K562 (cell line): ENCODE measurements around the gene KAT7. TPM values are rescaled to one million over a fixed set of nuclear protein-coding genes. Genes with fewer than 3 reads are reported as not detected.

Experiments used
- ATAC-seq: fragments of 200-7000 bp; cut with Tn5 transposase; 3 replicates; pipeline ENCODE4 v1.9.1; 2020; ENCODE audit warnings: moderate library complexity
- BruUV-seq: library from RNA; stranded (reverse); fragments of 400-500 nt; replicated peaks from 2 replicates; lab custom pipeline; 2021; lab: Mats Ljungman, UMichigan
- CTCF ChIA-PET: fragments of 300-600 bp; formaldehyde crosslinking; extraction: SDS; loops from one replicate; lab custom pipeline; 2021; ENCODE audit warnings: low intra/inter-chr PET ratio; lab: Yijun Ruan, JAX
- POLR2A ChIA-PET: fragments of 300-600, 350-650 bp; sonication (Branson Sonifier 250); formaldehyde crosslinking; extraction: SDS; loops from one replicate; lab custom pipeline; 2021; ENCODE audit warnings: antibody characterized with exemption, inconsistent platforms; lab: Yijun Ruan, JAX
- DNase-seq, 4 experiments: peaks; one replicate each; pipeline versions ENCODE4 v3.0.0 to v3.0.0-alpha.2; 2011 to 2018; ENCODE audit warnings: low spot score in 3 of 4, mixed read lengths in 3 of 4; ENCODE audit errors: extremely low read depth in 1 of 4
- FAIRE-seq: peaks from 2 replicates; lab custom pipeline; 2011; peaks lifted over from hg19 to GRCh38; lab: Jason Lieb, UNC
- H2AFZ ChIP-seq: 2 replicates; pipeline ENCODE4 v1.6.0; 2011; ENCODE audit warnings: low read depth, low read length, control low read depth, inconsistent platforms
- H3K27ac ChIP-seq: fragments of 200-600 bp; 3 replicates; pipeline ENCODE4 v1.8.0; 2011; ENCODE audit warnings: low read depth, mild to moderate bottlenecking, control low read depth, inconsistent platforms, low read length, moderate library complexity, mixed read lengths; ENCODE audit errors: extremely low read depth
- H3K27me3 ChIP-seq, 2 experiments: fragments of 300-600 bp in 1 of 2; 2 replicates in 1 of 2; 3 replicates in 1 of 2; pipeline versions ENCODE4 v1.6.0 to v1.8.0; 2011; ENCODE audit warnings: inconsistent platforms in 2 of 2, low read length in 2 of 2, mild to moderate bottlenecking in 1 of 2, mixed read lengths in 1 of 2, moderate library complexity in 1 of 2; ENCODE audit not compliant: control insufficient read depth in 2 of 2, insufficient read depth in 2 of 2
- H3K36me3 ChIP-seq: fragments of 300-600 bp; 3 replicates; pipeline ENCODE4 v1.8.0; 2011; ENCODE audit warnings: mild to moderate bottlenecking, low read length, inconsistent platforms; ENCODE audit not compliant: control insufficient read depth, insufficient read depth
- H3K4me1 ChIP-seq, 2 experiments: fragments of 200-600 bp in 1 of 2; replicated peaks in 1 of 2; 2 replicates in 1 of 2; 3 replicates in 1 of 2; pipeline versions ENCODE4 v1.5.1 to v1.8.0; 2011; ENCODE audit warnings: inconsistent platforms in 2 of 2, low read length in 2 of 2, mild to moderate bottlenecking in 1 of 2, mixed read lengths in 1 of 2, moderate library complexity in 1 of 2; ENCODE audit not compliant: control insufficient read depth in 2 of 2, insufficient read depth in 2 of 2
- H3K4me2 ChIP-seq: 2 replicates; pipeline ENCODE4 v1.6.1; 2011; ENCODE audit warnings: low read length, control low read depth, inconsistent platforms, mixed read lengths; ENCODE audit not compliant: insufficient read depth
- H3K4me3 ChIP-seq: fragments of 200-600 bp; sonication (generic), shearing (Covaris generic); 2 replicates; pipeline ENCODE4 v1.5.1; 2016; ENCODE audit warnings: control low read depth, inconsistent platforms
- H3K79me2 ChIP-seq: fragments of 200-600 bp; 3 replicates; pipeline ENCODE4 v1.8.0; 2011; ENCODE audit warnings: low read length, inconsistent platforms; ENCODE audit not compliant: control insufficient read depth, insufficient read depth
- H3K9ac ChIP-seq, 2 experiments: 2 replicates each; pipeline versions ENCODE4 v1.6.0 to v1.6.1; 2011; ENCODE audit warnings: low read depth in 2 of 2, low read length in 2 of 2, control low read depth in 1 of 2, inconsistent platforms in 1 of 2, mild to moderate bottlenecking in 1 of 2, mixed read lengths in 1 of 2; ENCODE audit not compliant: insufficient read depth in 1 of 2
- H3K9me1 ChIP-seq: one replicate; pipeline ENCODE4 v1.6.0; 2011; ENCODE audit warnings: inconsistent platforms, mild to moderate bottlenecking, low read length, moderate library complexity; ENCODE audit not compliant: control insufficient read depth, insufficient read depth
- H3K9me3 ChIP-seq: replicated peaks from 2 replicates; pipeline ENCODE4 v1.5.1; 2011; ENCODE audit warnings: low read depth, low read length, inconsistent platforms; ENCODE audit not compliant: control insufficient read depth, insufficient read depth
- H4K20me1 ChIP-seq: replicated peaks from 2 replicates; pipeline ENCODE4 v1.6.1; 2011; ENCODE audit warnings: low read length, inconsistent platforms, mixed read lengths; ENCODE audit not compliant: control insufficient read depth, insufficient read depth
- CCNT2 ChIP-seq: IDR thresholded peaks from 2 replicates; pipeline ENCODE4 v1.6.1; 2011; ENCODE audit warnings: borderline replicate concordance, low read depth, mild to moderate bottlenecking, moderate library complexity, mixed read lengths, low read length; ENCODE audit not compliant: insufficient read length; ENCODE audit errors: extremely low read depth
- EP400 ChIP-seq: fragments of 450-650 bp; IDR thresholded peaks from 2 replicates; pipeline ENCODE4 v1.6.1; 2017; ENCODE audit warnings: antibody characterized with exemption, mild to moderate bottlenecking, moderate library complexity
- GABPB2 ChIP-seq: fragments of 250-450 bp; sonication (Bioruptor Pico); conservative IDR thresholded peaks from 2 replicates; pipeline ENCODE4 v1.5.1; 2021; ENCODE audit warnings: mild to moderate bottlenecking
- HDAC1 ChIP-seq, 2 experiments: fragments of 450-650 bp; IDR thresholded peaks; 2 replicates each; pipeline ENCODE4 v1.6.1; 2016 to 2017; ENCODE audit warnings: inconsistent platforms in 1 of 2, mild to moderate bottlenecking in 1 of 2, moderate library complexity in 1 of 2
- HDAC8 ChIP-seq: fragments of 450-650 bp; IDR thresholded peaks from 2 replicates; pipeline ENCODE4 v1.6.1; 2016; ENCODE audit warnings: mild to moderate bottlenecking, missing genetic modification characterization, moderate library complexity, missing compliant biosample characterization
- JUND ChIP-seq, 2 experiments: IDR thresholded peaks; 2 replicates in 1 of 2; 3 replicates in 1 of 2; pipeline ENCODE4 v1.6.1; 2011; ENCODE audit warnings: borderline replicate concordance in 2 of 2, low read depth in 2 of 2, low read length in 2 of 2, improper control_type of control experiment in 1 of 2, missing biosample characterization in 1 of 2, missing genetic modification characterization in 1 of 2, missing genetic modification reagents in 1 of 2
- MEF2A ChIP-seq: IDR thresholded peaks from 2 replicates; pipeline ENCODE4 v1.6.1; 2011; ENCODE audit warnings: low read depth, mild to moderate bottlenecking, low read length, moderate library complexity; ENCODE audit not compliant: control insufficient read depth
- NCOA1 ChIP-seq: fragments of 450-650 bp; IDR thresholded peaks from 2 replicates; pipeline ENCODE4 v1.6.1; 2016; ENCODE audit warnings: low read depth
- NR2C1 ChIP-seq, 2 experiments: fragments of 450-650 bp; IDR thresholded peaks; 2 replicates each; pipeline ENCODE4 v1.6.1; 2017; ENCODE audit warnings: mild to moderate bottlenecking in 2 of 2, antibody characterized with exemption in 1 of 2, inconsistent platforms in 1 of 2, missing compliant biosample characterization in 1 of 2, missing genetic modification characterization in 1 of 2
- PHF21A ChIP-seq: fragments of 450-650 bp; IDR thresholded peaks from 2 replicates; pipeline ENCODE4 v1.6.1; 2017; ENCODE audit warnings: low read depth, borderline replicate concordance
- PRPF4 ChIP-seq: fragments of 200-400 bp; formaldehyde crosslinking; IDR thresholded peaks from one replicate; pipeline ENCODE4 v1.6.1; 2017; ENCODE audit warnings: low read length, low read depth, mild to moderate bottlenecking; ENCODE audit not compliant: insufficient read depth, poor library complexity, severe bottlenecking
- RBM15 ChIP-seq: fragments of 200-400 bp; formaldehyde crosslinking; IDR thresholded peaks from 2 replicates; pipeline ENCODE4 v1.6.1; 2018; ENCODE audit warnings: mild to moderate bottlenecking, low read length, moderate library complexity; ENCODE audit not compliant: insufficient read depth
- WGBS: fragments of 100-300 bp; shearing (Covaris generic); methylation state at CpG from one replicate; pipeline ENCODE4 v1.1.6; 2016; ENCODE audit warnings: low coverage, mixed read lengths; ENCODE audit not compliant: insufficient coverage; ENCODE audit errors: missing lambda C conversion rate; 5-methylcytosine and 5-hydroxymethylcytosine counted together
- in situ Hi-C: fragments of 300-500 bp; cut with MboI; formaldehyde crosslinking; loops from 4 replicates; pipeline ENCODE4 v1.15.0; 2018; ENCODE audit warnings: inconsistent platforms, mixed read lengths
- intact Hi-C: fragments of 100-400 bp; cut with micrococcal nuclease; formaldehyde crosslinking; loops from 2 replicates; pipeline ENCODE4 v1.14.2; 2022
- polyA plus RNA-seq, 8 experiments: library from polyadenylated mRNA; depleted of rRNA in 4 of 8; stranded (reverse) in 5 of 8; unstranded in 3 of 8; fragments of >200 nt; fragmentation: Nextera tagmentation in 2 of 8; fragmentation: Illumina TruSeq in 1 of 8; extraction: Ambion mirVana in 2 of 8; extraction: Trizol in 1 of 8; gene quantifications; 2 replicates each; pipeline versions ENCODE4 v1.2.1 to v1.2.3, GENCODE V29; 2011 to 2014; ENCODE audit warnings: inconsistent platforms in 1 of 8, missing spikeins in 1 of 8
- total RNA-seq, 7 experiments: library from RNA; depleted of rRNA in 6 of 7; stranded (reverse); fragments of >200 nt in 6 of 7; fragmentation: Illumina TruSeq in 2 of 7; extraction: Trizol in 2 of 7; gene quantifications; 2 replicates each; pipeline versions ENCODE4 v1.2.1 to v1.2.3, GENCODE V29; 2011 to 2021; ENCODE audit warnings: low replicate concordance in 1 of 7
- TF ChIP-seq, protein P1 (sequence below): fragments of 200-400 bp; formaldehyde crosslinking; IDR thresholded peaks from 2 replicates; pipeline ENCODE4 v1.6.1; 2017; ENCODE audit warnings: mild to moderate bottlenecking, low read depth, low read length, moderate library complexity
- TF ChIP-seq, protein P2 (sequence below), 2 experiments: fragments of 450-650 bp in 1 of 2; sonication (generic) in 1 of 2; formaldehyde crosslinking in 1 of 2; IDR thresholded peaks in 1 of 2; conservative IDR thresholded peaks in 1 of 2; 2 replicates each; pipeline versions ENCODE4 v1.6.1 to v1.8.1; 2016 to 2023; ENCODE audit warnings: mild to moderate bottlenecking in 2 of 2, moderate library complexity in 2 of 2, inconsistent platforms in 1 of 2, missing genetic modification reagents in 1 of 2

Gene KAT7
- total and polyA plus RNA-seq, 9 of the 15 experiments (the other 6 are each of a cell fraction or from before 2014, with no cell fraction given): 10.8 to 57.3 (median 34.8) TPM

DNA sequence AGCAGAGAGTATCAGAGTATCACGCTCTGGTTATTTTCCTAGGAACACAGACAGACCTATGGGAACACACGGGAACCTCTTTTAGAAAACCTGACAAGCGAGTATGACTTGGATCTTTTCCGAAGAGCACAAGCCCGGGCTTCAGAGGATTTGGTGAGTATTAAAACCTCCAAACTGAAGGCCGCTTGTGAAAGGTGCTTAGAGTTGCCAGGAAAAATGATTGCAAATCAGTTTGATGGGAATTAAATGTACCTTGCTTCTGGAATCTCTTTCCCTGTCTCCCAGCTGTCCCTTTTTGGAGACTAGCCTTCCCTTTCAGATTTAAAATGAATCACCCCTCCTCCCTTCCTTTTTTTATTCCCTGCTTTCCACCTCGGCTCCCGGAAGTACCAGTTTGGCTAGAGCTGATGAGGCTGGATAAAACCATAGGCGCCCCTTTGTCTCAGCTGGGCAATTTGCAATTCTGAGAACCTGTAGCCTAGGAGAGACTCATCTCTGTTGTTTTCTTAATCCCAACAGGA lies 27.3 kb downstream of the KAT7 start:
- no TSS peak for BruUV-seq
- POLR2A ChIA-PET: interaction anchor here (1.2 to 1.6 kb wide), 2 partner anchors 15 to 28 kb away, joined by 3 read pairs; partner anchors contain the start of gene KAT7
- CTCF ChIA-PET: no interaction called here

More for the DNA sequence above, 27.3 kb downstream of the KAT7 start:
- FAIRE-seq (no peak), ATAC-seq (no peak), DNase-seq (no peak)
- no peak overlapping the region for H3K4me2 ChIP-seq
- no peak overlapping the region for H3K9ac ChIP-seq
- TF ChIP-seq CCNT2 (no peak), MEF2A (no peak), HDAC1 (IDR thresholded peaks at IDR 0.05) (no peak), RBM15 (no peak), HDAC8 (tag) (no peak), PHF21A (no peak), EP400 (no peak), NCOA1 (no peak), PRPF4 (no peak), GABPB2 (CRISPR knock-in tag) (no peak), NR2C1 (IDR thresholded peaks at IDR 0.05) (no peak), NR2C1 (tag; IDR thresholded peaks at IDR 0.05) (no peak), JUND (IDR thresholded peaks at IDR 0.05; ENCODE audit: borderline replicate concordance, low read depth, low read length) (no peak), JUND (tag; IDR thresholded peaks at IDR 0.05; ENCODE audit: borderline replicate concordance, low read depth, low read length) (no peak)
- TF ChIP-seq, protein P1, sequence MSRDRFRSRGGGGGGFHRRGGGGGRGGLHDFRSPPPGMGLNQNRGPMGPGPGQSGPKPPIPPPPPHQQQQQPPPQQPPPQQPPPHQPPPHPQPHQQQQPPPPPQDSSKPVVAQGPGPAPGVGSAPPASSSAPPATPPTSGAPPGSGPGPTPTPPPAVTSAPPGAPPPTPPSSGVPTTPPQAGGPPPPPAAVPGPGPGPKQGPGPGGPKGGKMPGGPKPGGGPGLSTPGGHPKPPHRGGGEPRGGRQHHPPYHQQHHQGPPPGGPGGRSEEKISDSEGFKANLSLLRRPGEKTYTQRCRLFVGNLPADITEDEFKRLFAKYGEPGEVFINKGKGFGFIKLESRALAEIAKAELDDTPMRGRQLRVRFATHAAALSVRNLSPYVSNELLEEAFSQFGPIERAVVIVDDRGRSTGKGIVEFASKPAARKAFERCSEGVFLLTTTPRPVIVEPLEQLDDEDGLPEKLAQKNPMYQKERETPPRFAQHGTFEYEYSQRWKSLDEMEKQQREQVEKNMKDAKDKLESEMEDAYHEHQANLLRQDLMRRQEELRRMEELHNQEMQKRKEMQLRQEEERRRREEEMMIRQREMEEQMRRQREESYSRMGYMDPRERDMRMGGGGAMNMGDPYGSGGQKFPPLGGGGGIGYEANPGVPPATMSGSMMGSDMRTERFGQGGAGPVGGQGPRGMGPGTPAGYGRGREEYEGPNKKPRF: no peak
- TF ChIP-seq, protein P2, sequence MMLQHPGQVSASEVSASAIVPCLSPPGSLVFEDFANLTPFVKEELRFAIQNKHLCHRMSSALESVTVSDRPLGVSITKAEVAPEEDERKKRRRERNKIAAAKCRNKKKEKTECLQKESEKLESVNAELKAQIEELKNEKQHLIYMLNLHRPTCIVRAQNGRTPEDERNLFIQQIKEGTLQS (IDR thresholded peaks at IDR 0.05): no peak
- TF ChIP-seq, protein P2 (CRISPR knock-in tag; conservative IDR thresholded peaks at IDR 0.05): no peak
- in situ Hi-C loops (no loop called here), intact Hi-C loops (no loop called here)
- H3K36me3 ChIP-seq: peaks cover 82% of the 10 kb centered on the region
- H3K27ac ChIP-seq: no peak overlapping the region
- H2AFZ ChIP-seq: no peak overlapping the region
- peaks cover 0 to 4% of the 10 kb centered on the region in 2 experiments; a peak in 2 of 5 replicates for H3K4me1 ChIP-seq
- H3K9me3 ChIP-seq: no peaks in the 10 kb centered on the region
- no peak overlapping the region for H3K4me3 ChIP-seq
- H3K27me3 ChIP-seq: no peaks in the 10 kb centered on the region
- H3K9me1 ChIP-seq: no peaks in the 10 kb centered on the region
- no peaks in the 10 kb centered on the region; the same call in 1 of the 2 replicates for H4K20me1 ChIP-seq
- WGBS: 97% methylated on average over 9 of the region's 9 CpGs
- H3K79me2 ChIP-seq: 0 out of 3 replicates have a peak, but pooled peaks cover 3% of the 10 kb centered on the region
